Tibial nerve (tissue), 3 donors: Measurements from ENCODE around the gene JMJD7.

Experiments used
- CTCF ChIP-seq, 5 experiments: fragments of 200-600 bp in 3 of 5; fragments of 450-650 bp in 2 of 5; sonication (generic) in 3 of 5; IDR thresholded peaks; one replicate each; pipeline ENCODE4 v1.5.1; 2016 to 2019; ENCODE audit warnings: antibody characterized with exemption in 5 of 5, mild to moderate bottlenecking in 3 of 5, moderate library complexity in 2 of 5
- POLR2A ChIP-seq, 2 donors: fragments of 450-650 bp; IDR thresholded peaks; one replicate each; pipeline ENCODE4 v1.6.1; 2017; ENCODE audit warnings: antibody characterized with exemption in 2 of 2, mild to moderate bottlenecking in 2 of 2, moderate library complexity in 2 of 2

- no peak for TF ChIP-seq CTCF (IDR thresholded peaks at IDR 0.05)
- TF ChIP-seq POLR2A (IDR thresholded peaks at IDR 0.05) = no peak
Measured at GRCh38 chr15:41858756-41859155, 30.9 kb downstream of the JMJD7 start.
